CD4-positive, alpha-beta T cell treated with Interleukin-15 for 1 hour (primary cell): ENCODE data around the gene PMM1.
"Not testable (repeated sequence)": the region's sequence is repeated elsewhere in the genome, so short reads cannot be mapped to it uniquely, and the experiment has no call there.

Experiments used
- DNase-seq: peaks from one replicate; pipeline ENCODE4 v3.0.0-alpha.2; 2020

PMM1 gene

DNA sequence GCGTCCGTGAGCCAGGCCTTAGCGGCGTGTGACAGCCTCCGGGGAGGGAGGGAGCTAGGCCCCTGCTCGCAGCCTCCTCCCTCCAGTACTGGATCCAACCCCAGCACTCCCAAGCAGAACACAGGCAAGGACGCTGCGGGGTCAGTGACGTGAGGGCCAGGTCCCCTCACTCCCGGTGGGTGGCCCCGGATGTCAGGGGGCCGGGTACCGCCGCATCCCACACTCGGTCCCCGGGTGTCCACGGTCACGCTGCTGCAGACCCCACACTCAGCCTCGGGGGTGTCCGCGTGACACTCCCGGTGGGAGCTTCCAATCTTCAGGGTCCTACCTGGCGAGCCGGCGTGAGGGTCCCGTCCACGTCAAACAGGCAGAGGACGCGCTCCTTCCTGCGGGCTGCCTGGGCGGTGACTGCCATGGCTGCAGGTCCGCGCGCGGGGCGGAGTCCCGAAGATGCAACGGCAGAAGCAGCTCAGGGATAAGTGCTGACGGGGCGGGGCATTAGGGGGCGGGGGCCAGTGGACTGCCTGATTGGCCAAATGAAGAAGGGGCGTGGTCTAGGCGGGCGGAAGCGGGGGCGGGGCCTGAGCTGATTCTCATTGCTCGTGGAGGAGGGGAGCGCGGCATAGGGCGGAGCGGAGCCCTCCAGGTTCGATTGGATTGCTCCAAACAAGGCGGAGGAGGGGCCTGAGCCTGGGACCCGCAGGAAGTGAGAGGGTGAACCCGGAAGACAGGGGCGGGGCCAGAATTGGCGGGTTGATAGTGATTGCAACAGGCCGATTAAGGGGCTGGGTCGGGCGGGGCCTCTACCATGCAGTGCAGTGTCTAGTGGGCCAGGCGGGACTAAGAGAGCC is at the start of gene PMM1:
Gene PMM1, minus strand, starts transcription at position 450 of the 851 bp plus-strand sequence. Its CDS starts 35 bp downstream, at position 415.
- peak; percentile 100 for DNase-seq

DNA sequence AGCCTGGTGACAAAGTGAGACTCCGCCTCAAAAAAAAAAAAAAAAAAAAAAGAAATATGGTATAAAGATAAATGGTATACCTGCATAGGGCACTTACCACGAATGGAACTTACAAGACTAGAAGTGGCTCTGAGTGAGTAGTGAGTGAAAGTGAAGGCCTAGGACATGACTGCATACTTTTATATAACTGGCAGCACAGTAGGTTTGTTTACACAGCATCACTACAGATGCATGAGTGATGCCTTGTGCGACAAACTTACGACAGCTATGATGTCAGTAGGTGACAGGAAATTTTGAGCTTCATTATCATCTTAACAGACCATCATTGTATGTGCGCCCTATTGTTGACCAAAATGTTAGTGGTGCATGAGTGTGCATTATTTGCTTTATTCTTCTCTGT is 49.1 kb upstream of the PMM1 start:
- no peak for DNase-seq

DNA sequence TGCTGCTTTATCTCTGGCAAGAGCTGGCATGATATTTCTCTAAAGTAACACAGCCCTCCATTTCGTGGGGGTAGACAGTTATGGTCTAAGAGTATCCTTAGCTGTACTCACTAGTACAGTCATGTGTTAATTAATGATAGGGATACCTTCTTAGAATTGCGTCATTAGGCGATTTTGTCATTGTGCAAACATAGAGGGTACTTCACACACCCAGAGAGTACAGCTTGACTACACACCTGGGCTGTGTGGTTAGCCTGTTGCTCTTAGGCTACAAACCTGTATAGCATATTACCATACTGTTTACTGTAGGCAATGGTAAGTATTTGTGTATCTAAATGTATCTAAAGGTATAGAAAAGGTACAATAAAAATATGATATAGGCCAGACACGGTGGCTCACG is 48.5 kb upstream of the PMM1 start:
- DNase-seq = no peak

DNA sequence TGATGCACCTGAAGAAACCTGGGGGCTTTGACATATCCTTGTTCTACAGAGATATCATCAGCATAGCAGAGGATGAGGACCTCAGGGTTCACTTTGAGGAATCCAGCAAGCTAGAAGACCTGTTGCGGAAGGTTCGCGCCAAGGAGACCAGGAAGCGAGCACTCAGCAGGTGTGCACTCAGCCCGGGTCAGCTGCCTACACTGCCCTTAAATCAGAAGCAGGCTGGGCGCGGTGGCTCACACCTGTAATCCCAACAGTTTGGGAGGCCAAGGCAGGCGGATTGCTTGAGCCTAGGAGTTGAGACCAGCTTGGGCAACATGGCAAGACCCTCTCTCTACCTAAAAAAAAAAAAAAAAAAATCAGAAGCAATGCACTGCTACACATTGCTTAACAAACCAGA is 48.0 kb upstream of the PMM1 start:
- not testable (repeated sequence) for DNase-seq

DNA sequence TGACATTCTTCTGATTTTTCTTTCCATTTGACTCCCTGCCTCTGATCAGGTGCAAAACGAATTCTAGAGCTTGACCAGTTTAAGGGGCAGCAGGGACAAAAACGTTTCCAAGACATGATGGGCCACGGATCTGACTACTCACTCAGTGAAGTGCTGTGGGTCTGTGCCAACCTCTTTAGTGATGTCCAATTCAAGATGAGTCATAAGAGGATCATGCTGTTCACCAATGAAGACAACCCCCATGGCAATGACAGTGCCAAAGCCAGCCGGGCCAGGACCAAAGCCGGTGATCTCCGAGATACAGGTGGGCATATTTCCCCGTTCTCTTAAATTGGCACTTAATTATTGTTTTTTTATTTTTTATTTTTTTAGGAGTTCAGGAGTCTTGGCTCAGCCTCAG is 46.8 kb upstream of the PMM1 start:
- no peak for DNase-seq

DNA sequence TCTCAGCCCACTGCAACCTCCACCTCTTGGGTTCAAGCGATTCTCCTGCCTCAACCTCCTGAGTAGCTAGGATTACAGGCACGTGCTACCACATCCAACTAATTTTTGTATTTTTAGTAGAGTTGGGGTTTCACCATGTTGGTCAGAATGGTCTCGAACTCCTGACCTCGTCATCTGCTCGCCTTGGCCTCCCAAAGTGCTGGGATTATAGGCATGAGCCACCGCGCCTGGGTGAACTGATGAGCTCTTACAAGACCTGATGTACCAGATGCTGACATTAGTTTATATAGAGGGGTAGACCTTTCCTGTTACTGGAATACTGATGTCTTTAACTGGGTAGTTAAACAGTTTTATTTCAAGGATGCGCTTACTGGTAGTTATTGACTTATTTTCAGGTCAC is 45.0 kb upstream of the PMM1 start:
- DNase-seq = not testable (repeated sequence)

DNA sequence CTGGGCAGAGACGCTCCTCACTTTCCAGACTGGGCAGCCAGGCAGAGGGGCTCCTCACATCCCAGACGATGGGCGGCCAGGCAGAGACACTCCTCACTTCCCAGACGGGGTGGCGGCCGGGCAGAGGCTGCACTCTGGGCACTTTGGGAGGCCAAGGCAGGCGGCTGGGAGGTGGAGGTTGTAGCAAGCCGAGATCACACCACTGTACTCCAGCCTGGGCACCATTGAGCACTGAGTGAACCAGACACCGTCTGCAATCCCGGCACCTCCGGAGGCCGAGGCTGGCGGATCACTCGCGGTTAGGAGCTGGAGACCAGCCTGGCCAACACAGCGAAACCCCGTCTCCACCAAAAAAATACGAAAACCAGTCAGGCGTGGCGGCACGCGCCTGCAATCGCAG is 42.0 kb upstream of the PMM1 start:
- DNase-seq = not testable (repeated sequence)

DNA sequence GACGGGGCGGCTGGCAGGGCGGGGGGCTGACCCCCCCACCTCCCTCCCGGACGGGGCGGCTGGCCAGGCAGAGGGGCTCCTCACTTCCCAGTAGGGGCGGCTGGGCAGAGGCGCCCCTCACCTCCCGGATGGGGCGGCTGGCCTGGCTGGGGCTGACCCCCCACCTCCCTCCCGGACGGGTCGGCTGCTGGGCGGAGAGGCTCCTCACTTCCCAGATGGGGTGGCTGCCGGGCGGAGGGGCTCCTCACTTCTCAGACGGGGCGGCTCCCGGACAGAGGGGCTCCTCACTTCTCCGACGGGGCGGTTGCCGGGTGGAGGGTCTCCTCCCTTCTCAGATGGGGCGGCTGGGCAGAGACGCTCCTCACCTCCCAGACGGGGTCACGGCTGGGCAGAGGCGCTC is 41.5 kb upstream of the PMM1 start:
- not testable (repeated sequence) for DNase-seq

DNA sequence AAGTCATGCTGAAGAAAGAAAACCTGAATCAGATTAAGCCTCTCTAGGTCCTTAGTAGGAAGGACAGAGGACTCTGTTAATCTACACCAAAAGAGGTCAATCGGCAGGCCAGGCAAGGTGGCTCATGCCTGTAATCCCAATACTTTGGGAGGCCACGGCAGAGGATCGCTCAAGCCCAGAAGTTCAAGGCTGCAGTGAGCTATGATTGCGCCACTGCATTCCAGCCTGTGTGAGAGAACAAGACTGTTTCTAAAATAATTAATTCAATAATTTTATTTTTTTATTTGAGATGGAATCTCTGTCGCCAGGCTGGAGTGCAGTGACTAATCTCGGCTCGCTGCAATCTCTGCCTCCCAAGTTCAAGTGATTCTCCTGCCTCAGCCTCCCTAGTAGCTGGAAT is 35.9 kb upstream of the PMM1 start:
- no peak for DNase-seq

DNA sequence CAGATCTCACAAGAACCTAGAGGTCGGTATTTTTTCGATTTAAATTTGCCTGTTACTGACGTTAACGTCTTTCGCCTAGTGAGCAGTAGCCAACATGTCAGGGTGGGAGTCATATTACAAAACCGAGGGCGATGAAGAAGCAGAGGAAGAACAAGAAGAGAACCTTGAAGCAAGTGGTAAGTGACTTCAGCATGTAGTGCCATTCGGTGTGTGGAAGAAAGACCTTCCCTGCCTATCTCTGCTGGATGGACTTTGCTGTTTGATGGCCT is 32.2 kb upstream of the PMM1 start:
- DNase-seq = no peak

DNA sequence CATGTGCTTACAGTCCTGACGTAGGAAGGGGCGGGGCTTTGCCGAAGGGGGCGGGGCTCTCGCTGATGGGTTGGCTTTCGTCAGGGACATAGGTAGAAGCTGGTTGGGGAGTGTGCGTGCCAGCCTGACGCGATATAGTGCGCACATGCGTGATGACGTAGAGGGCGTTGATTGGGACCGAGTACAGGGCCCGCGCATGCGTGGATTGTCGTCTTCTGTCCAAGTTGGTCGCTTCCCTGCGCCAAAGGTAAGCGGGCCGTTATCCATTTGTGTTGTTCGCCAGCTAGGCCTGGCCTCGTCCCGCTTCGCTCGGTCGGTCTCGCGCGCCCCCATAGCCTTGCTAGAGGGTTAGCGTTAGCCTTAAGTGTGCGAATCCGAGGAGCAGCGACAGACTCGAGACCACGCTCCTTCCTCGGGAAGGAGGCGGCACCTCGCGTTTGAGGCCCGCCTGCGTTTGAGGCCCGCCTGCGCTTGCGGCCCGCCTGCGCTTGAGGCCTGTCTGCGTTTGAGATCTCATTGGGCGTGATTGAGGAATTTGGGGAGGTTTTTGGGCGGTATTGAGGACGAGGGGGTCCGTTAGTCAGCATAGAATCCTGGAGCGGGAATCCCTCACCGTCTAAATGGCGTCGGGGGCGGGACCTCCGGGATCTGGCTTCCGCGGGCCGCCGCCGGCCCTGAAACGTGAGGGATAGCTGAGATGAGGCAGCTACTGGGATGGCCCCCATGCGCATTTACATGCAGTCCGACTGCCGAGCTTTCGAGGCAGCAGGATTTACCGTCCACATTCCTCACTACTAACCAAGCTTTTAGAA is 31.7 kb upstream of the PMM1 start, which contains the start of gene XRCC6:
Gene XRCC6, plus strand, starts transcription at position 197 of the 812 bp plus-strand sequence. CDS start 710 bp downstream, outside the sequence.
- peak; percentile 100 for DNase-seq

DNA sequence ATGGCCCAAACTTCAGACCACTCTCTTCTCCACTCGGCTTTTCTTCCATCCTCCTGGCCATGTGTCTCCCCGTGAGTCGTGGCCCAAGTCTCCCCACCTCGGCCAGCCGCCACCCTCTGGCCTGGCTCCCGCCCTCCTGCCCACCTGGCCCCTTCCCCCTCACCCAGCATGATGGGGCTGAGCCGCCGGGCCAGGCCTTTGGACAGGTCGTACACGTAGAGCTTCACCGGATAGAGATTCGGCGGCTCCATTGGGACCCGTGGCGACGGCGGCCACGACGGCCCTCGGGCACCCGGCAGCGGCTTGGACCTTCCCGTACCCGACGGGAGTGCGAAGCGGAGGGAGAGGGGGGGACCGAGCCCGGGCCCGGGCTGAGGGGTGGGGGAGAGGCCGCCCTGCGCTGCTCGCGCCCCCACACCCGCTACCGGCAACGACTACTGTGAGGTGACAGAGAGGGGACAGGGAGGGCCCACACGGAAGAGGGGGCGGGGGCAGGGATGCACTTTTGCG is 31.0 kb upstream of the PMM1 start, which contains the start of gene DESI1:
Gene DESI1, minus strand, starts transcription at position 455 of the 510 bp plus-strand sequence. Its CDS starts 204 bp downstream, at position 251.
- no peak for DNase-seq

DNA sequence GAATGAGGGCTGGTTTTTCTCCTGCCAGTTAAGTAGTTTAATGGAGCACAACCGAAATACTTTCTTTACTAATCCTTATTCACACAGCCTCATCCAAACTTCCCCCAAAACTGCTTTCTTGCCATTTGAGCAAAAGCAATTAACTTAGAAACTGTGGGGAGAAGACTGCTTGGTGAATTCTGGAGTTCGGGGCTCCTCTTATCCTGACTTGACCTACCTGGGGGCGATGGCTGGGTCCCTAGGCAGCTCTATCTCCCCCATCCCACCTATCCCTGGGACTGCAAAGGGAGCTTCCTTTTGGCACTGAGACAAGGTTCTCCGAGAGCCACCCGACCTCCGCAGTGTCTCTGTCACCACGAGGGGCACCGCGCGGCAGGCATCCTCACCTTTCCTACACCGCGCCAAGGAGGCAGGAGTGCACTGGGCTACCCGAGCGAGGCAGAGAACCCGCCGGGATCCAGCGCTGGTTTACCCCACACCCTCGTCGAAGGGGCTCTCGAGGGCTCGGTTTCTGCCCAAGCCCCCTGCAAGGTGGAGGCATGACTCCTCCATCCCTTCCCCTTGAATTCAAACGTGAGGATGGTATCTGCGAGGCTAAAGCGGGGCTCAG is 30.4 kb upstream of the PMM1 start:
- DNase-seq = peak; percentile 32

DNA sequence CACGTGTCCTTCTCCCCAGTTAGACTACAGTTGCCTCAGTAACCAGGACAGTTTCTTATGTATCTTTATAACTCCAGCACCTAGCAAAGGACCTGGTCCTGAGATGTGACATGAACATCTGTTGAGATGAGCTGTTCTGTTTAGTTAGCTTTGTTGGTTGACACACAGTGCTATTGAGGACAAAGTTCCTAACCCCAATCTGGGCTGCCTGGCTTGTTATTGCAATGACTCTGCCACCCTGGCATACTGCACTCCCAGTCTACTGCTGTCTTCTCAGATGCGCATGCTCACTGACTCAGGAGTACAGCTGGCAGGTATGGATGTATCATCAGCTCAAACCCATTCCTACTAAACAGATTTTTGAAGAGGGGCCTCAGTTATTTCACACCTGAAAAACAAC is 23.8 kb upstream of the PMM1 start:
- DNase-seq = no peak

DNA sequence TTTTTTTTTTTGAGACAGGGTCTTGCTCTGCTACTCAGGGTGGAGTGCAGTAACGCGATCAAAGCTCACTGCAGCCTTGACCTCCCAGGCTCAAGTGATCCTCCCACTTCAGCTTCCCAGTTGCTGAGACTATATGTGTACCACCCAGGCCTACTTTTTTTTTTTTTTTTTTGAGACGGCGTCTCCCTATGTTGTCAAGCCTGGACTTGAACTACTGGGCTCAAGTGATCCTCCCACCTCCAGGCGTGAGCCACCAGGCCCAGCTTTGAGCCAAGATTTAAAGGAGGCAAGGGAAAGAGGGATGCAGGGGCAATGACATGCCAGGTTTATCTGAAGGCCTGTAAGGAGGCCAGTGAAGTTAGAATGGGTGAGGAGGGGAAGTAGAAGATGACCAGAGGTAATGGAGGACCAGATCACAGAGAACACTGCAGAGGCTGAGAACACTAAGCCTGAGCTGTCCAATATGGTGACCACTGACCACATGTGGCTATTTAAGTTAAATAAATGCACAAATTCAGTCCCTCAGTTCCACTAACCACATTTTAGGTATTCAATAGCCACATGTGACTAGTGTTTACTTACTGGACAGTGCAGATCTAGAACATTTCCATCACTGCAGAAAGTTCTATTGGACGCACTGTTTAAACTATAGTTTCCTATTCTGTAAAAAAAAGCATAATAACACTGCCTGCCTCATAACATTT is 23.1 kb upstream of the PMM1 start:
- no peak for DNase-seq

DNA sequence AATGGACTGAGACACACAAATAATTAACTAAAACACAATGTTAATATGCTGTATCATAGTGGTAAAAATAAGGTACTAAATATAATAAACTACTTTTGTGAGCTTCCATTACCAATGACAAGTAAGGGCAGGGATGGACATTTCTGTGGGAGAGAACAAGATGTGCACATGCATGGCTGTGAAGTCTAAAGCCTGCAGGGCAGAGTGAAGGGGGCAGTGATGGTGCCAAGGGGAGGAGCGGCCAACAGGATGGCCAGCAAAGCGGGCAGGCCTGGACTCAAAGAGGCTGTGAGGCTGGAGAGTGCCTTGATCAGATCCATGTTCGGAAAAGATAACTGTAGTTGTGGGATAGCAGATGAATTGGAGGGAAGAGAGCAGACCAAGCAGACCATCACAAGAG is 18.7 kb upstream of the PMM1 start:
- no peak for DNase-seq

DNA sequence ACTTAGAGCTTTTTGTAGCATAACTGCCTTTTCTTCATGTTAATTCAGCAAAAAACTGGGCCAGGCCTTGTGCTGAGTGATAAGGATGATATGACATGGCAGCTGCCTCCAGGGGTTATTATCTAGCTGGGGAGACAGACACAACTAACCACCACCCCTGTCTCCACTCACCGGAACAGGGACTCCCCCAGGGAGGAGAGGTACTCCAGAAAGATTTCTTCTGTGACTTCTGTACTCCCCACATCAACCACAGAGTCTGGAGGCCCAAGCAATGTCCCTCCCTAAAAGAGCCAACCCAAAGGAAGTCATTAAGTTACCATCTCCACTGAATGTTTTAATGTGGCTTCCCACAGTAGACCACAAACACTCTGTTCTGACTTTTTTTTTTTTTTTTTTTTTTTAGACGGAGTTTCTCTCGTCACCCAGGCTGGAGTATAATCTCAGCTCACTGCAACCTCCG is 14.3 kb upstream of the PMM1 start:
- DNase-seq = peak; percentile 67

DNA sequence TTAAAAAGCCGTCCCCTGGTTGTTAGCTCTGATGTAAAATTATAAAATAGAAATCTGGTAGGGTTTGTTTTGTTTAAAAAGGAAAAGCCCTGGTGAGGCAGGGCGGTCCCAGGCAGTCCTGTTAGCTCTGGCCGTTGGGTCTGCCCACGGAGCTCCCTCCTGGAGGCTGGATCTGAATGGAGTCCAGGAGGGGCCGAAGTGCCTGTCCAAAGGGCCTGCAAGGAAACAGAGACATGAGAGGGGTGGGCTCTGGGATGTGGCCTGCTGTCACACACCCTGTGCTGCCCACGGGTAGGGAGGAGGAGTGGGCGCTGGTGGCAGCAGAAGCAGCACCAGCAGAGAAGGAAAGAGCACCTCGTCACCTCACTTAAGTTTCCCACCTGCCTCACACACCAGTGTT is 11.3 kb upstream of the PMM1 start:
- DNase-seq = no peak

DNA sequence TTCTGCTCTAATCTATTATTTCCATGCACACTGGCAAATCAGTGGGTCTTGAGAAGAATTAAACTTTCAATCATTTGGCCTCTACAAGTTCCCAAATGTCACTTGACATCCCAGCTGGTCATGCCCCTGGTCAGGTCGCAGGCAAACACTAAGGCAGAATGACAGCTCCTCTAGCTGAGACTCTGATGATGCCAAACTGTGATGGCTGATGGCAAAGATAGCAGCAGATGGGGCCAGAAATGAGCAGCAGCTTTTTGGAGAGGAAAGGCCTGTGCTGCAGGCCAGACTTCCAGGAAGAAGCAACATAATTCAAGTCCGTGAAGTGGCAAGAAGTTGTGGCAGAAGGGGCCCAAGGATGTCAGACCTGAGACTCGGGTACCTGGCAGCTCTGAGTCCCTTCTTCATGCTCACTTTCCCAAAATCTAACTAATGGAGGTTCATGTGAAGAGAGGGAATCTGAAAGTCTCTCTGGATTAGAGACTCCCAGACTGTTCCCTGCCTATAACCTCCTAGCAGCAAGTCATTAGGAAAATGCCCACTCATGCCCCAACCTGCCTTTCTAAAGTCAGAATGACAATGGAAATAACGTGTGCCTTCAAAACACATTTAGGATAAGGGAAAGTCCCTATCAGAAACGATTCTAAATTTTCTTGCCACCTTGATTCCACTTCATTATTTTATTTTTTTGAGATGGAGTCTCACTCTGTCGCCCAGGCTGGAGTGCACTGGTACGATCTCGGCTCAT is 9.4 kb upstream of the PMM1 start:
- no peak for DNase-seq

DNA sequence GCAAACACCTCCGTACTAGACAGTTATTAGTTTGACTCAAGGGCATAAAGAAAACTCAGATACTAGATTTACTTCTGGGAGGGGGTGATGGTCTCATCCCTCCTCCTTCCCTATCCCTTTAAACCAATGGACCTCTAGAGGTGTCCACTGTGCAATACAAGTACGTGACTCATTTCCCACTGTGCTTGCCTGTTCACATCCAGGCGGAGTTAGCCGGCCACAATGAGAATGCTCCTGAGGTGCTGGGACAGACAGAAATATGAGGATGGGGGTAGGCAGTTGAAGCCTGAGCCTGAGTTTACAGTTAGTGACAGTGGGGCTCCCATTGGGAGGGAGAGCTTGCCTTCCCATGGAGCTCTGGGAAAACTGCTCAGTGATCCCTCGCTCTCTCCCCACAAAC is 8.4 kb upstream of the PMM1 start:
- no peak for DNase-seq

DNA sequence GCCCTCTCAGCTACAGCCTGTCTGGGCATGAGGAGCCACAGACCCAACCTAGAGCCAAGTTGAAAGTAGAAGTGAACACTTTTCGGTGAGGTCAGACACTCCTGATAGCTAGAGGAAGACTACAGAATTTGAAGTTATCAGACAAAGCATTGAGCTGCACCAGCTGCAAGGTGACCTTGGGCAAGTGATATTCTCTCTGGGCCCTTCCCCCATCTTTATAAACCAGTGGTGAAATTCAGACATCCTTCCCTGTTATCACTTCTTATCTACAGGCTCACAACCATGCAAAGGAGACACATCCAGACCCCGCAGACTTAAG is 8.0 kb upstream of the PMM1 start:
- no peak for DNase-seq
